Mammary epithelial cell (primary cell): ENCODE measurements around the gene GABRR1.

ENCODE experiments used
- EZH2 ChIP-seq: IDR thresholded peaks from 2 replicates; pipeline ENCODE4 v1.6.1; 2012; ENCODE audit warnings: low read length, inconsistent platforms, borderline replicate concordance
- TF ChIP-seq, protein P1 (sequence below), 2 donors: IDR thresholded peaks in 1 of 2; conservative IDR thresholded peaks in 1 of 2; 2 replicates each; pipeline ENCODE4 v1.5.1; 2011 to 2012; ENCODE audit warnings: inconsistent platforms in 2 of 2, low read length in 2 of 2, mild to moderate bottlenecking in 2 of 2, control low read depth in 1 of 2, low read depth in 1 of 2; ENCODE audit not compliant: insufficient read depth in 1 of 2; ENCODE audit errors: extremely low read depth in 1 of 2

DNA sequence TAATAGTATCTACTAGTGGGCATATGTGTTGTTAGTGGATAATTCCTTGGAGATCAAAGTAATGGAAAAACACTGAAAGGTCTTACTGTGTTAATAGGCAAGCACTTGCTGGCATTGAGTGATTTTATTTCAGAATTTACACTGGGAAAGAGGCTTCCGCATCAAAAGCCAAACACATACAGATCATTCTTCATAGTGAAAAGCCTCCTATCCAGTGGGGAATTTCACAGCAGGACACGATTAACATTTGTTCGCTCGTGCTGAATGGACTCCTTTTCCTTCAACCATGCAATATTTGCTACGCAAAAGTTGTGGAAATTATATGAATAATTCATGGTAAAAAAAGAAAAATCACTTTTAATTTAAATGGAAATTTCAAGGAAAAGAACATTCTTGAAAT lies 26.4 kb downstream of the GABRR1 start:
- TF ChIP-seq, protein P1, sequence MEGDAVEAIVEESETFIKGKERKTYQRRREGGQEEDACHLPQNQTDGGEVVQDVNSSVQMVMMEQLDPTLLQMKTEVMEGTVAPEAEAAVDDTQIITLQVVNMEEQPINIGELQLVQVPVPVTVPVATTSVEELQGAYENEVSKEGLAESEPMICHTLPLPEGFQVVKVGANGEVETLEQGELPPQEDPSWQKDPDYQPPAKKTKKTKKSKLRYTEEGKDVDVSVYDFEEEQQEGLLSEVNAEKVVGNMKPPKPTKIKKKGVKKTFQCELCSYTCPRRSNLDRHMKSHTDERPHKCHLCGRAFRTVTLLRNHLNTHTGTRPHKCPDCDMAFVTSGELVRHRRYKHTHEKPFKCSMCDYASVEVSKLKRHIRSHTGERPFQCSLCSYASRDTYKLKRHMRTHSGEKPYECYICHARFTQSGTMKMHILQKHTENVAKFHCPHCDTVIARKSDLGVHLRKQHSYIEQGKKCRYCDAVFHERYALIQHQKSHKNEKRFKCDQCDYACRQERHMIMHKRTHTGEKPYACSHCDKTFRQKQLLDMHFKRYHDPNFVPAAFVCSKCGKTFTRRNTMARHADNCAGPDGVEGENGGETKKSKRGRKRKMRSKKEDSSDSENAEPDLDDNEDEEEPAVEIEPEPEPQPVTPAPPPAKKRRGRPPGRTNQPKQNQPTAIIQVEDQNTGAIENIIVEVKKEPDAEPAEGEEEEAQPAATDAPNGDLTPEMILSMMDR (conservative IDR thresholded peaks at IDR 0.05 in 1 of 2, IDR thresholded peaks at IDR 0.05 in 1 of 2; ENCODE audit: extremely low read depth in 1 of 2, insufficient read depth in 1 of 2, low read depth in 1 of 2, low read length in 2 of 2): no peak
- TF ChIP-seq EZH2: no peak
